GM19455 (cell line): ENCODE results near the gene UBQLN4.
"Not testable (repeated sequence)": the region's sequence is repeated elsewhere in the genome, so short reads cannot be mapped to it uniquely, and the experiment has no call there.

ENCODE experiments used
- ATAC-seq: cut with Tn5 transposase; IDR thresholded peaks from one replicate; pipeline ENCODE4 v1.9.1; 2021; ENCODE audit not compliant: unreplicated experiment

The UBQLN4 gene

DNA sequence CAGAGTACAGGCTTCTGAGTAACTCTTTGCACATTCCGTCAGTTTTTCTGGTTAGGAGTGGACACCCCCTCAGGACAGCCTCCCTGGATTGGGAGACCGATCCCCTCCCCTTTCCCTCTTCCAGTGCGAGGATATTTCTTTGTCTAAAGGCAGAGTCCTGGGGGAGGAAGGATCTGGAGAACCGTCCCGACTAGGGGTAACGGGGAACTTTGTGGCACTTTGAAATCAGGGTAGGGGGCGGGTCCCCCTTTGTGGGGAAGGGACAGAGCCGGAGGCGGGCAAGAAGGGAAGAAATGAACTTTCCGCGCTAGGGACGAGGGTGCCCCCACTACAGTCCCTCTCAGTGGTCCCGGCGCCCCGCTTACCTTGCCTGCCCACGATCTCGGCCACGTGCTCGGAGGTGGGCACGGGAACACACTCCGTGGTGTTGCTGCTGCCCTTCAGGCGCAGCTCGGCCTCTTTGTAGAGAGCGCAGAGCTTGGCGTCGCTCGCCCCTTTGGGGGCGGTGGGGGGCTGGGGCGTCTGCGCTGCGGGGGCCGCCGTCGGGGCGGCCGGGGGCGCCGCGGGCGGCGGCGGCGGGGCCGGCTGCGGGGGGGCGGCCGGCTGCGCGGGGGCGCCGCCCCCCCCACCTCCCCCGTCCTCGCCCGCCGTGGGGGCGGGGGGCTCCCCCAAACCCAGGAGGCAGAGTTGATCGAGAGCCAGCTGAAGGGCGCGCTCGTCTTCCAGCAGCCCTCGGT, 27.8 kb upstream of the UBQLN4 start:
- ATAC-seq: no peak

GRCh38 chr1:156080863-156081179, 27.2 kb upstream of the UBQLN4 start:
- ATAC-seq: no peak

GRCh38 chr1:156080241-156080862, 26.8 kb upstream of the UBQLN4 start:
- ATAC-seq: no peak

- no peak for ATAC-seq
Observed at GRCh38 chr1:156079762-156080161, 26.2 kb upstream of the UBQLN4 start.

GRCh38 chr1:156078728-156079127, 25.1 kb upstream of the UBQLN4 start:
- no peak for ATAC-seq

- ATAC-seq: no peak
Observed at GRCh38 chr1:156077430-156077760, 23.8 kb upstream of the UBQLN4 start.

DNA sequence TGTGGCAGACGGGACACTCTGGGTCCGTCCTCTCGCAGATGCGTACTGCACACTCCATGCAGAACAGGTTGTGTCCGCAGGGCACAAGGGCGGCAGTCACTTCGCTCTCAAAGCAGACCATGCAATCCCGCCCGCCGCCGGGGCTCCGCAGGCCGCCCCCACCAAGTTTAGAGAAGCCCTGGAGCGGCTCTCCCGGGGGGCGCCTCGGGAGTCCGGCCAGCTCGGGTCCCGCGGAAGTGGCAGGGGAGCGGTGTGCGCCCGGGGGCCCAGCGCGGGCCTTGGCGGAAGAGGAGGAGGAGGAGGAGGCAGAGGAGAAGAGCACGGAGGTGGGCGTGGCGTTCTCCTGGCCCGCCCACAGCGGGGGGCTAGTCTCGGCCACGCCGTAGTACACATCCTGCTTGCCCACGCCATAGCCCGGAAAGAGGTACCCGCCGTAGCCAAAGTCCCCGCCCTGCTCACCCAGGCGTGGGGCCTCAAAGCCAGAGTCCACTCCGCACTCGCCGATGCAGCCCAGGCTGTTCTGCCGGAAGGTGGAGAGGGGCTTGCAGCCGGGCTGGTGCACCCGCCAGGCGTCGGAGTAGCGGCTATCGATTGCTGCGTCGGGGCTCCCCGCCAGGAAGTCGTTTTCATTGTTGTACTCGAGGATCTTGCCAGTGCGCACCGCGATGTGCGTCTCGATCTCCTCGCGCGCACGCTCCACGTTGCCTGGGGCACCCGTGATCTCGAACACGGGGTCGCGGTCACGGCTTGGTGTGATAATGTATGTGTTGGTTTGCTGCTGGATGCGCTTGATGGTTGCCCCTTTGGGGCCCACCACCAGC, 23.2 kb upstream of the UBQLN4 start:
- peak; percentile 71 for ATAC-seq

GRCh38 chr1:156075775-156076204, 22.2 kb upstream of the UBQLN4 start:
- ATAC-seq: no peak

GRCh38 chr1:156075162-156075561, 21.6 kb upstream of the UBQLN4 start:
- no peak for ATAC-seq

DNA sequence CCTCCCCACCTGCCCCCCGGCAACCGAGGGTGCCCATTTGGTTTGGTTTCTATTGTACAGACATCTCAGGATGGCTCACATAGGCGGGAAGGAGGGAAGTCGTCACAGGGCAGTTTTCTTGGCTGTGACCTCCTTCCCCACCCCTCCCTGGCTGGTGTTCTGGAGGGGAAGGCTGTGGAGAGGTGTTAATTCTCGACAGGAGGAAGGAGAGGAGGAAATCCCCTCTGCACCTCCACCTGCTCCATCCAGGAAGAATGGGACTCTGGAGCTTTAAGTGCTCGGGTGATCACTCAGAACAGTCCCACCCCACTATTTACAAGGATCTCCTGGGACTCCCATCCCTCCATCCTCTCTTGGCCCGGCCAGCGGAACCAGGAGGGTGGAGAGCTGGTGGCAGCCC, 21.1 kb upstream of the UBQLN4 start:
- ATAC-seq: no peak

- no peak for ATAC-seq
Observed at GRCh38 chr1:156073740-156074139, 20.1 kb upstream of the UBQLN4 start.

DNA sequence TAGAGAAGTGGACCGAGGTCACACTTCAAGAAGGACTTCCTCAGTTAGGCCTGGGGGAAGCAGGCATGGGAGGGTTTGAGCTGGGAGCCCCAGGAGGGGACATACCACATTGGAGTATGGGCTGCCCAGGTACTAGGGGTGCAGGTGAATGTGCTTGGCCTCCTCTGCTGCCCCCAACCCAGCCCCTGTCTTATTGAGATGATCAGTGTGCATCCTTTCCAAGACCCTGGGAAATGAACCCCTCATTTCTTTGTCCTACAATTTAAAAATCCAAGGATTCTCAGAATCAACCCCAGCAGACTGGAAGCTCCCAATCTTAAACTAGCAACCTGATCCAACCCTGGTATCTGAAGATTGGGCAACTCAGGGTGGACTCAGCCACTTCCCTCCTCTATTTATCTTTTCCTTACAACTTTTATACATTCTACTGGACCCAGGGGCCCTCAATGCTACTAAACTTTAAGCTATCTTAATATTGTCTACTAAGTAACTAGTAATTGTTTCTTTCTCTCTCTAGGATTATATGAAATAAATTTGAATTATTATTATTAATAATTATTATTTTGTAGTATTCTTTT, 19.6 kb upstream of the UBQLN4 start:
- ATAC-seq: no peak

DNA sequence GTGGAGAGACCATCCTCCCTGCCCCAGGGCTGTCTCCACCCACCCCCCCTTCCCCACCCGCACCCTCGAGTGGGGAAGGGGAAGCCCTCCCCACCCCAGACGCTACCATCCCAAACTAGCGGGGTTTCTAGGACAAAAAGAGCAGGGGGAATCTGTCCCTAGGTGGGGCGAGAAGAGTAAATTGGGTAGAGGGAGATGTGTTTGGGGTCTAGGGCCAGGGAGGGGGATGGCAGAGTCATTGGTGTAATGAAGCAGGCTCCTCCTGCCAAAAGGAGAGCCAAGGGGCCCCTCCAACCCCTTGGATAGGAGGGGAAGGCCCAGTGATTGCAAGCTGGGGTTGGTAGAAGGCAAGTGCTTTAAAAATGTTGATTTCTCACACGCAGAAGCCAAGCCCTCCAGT, 18.7 kb upstream of the UBQLN4 start:
- ATAC-seq: no peak

GRCh38 chr1:156071332-156071816, 17.8 kb upstream of the UBQLN4 start:
- ATAC-seq: not testable (repeated sequence)

- no peak for ATAC-seq
Observed at GRCh38 chr1:156070548-156070947, 16.9 kb upstream of the UBQLN4 start.

DNA sequence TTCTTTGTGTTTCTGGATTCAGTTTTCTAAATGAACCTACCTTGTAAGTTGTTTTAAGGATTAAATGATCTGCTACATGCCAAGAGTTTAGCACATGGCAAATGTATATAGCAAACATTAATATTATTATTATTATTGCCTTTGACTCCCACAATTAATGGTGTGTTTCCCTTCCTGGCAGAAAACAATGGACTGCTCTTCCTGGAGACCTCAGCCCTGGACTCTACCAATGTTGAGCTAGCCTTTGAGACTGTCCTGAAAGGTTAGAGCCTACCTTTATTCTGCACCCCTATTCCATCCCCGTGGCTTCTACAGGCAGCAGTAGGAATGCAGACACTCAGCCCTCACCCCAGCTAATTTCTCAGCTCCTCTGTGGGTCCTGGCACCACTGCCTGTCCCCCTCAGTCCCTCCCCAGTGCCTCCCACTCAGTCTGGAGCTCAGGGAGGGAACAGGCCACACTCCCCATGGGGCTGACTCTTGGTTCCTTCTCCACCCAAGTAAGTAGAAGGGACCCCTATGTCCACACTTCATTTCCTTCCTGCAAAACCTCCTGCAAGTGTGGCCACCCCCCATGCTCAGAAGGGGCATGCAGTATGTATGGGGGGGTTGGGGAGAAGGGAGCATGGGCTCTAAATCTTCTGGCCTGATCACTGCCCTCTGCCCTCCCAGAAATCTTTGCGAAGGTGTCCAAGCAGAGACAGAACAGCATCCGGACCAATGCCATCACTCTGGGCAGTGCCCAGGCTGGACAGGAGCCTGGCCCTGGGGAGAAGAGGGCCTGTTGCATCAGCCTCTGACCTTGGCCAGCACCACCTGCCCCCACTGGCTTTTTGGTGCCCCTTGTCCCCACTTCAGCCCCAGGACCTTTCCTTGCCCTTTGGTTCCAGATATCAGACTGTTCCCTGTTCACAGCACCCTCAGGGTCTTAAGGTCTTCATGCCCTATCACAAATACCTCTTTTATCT, 16.2 kb upstream of the UBQLN4 start:
- ATAC-seq: no peak

DNA sequence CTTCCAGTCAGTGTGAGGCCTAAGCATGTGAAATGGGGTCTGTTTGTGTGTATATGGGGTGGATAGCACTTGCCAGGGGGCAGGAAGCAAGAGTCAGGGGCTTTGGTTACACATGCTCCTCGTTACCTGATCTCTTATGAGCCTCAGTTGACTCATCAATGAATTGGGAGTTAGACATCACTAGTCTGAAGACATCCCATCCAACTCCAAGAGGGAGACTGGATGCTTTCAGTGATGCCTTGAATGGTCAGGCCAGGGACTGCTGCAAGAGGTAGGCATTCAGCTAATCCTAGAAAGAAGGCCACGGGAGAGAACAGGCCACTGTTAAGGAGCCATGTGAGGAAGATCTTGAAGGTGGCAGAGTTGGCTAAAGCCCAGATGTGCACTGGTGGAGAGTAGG, 13.7 kb upstream of the UBQLN4 start:
- ATAC-seq: no peak

DNA sequence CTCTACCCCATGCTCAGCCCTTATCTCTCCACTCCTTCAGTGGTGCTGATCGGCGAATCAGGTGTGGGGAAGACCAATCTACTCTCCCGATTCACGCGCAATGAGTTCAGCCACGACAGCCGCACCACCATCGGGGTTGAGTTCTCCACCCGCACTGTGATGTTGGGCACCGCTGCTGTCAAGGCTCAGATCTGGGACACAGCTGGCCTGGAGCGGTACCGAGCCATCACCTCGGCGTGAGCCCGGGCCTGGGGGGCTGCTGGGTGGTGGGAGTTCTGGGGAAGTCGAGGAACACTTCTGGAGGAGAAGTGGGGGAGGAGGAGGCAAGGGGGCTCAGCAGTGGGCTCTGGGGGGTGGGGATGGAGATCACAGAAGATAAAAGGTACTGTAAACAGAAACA, 12.3 kb upstream of the UBQLN4 start:
- ATAC-seq: no peak

DNA sequence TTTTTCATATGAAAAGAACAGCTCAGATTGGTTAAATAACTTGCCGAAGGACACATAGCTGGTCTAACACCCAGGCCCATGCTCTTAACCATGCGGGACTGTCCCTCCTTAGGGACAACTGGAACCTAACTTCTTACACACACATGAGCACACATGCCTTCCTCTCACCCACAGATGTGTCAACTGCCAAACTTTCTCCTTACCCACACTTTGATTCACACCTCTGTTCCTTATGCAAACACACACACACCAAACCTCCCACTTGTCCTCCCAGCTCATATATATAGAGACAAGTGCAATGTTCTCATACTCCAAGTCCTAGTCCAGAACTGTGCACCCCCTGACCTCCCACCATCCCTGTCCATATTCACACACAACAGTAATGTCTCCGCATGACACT, 11.6 kb upstream of the UBQLN4 start:
- no peak for ATAC-seq

- no peak for ATAC-seq
Observed at GRCh38 chr1:156064615-156065014, 11.0 kb upstream of the UBQLN4 start.

GRCh38 chr1:156063997-156064285, 10.3 kb upstream of the UBQLN4 start:
- no peak for ATAC-seq
